NT2/D1 (cell line): ENCODE measurements around the gene MXD4.

ENCODE experiments used
- YY1 ChIP-seq: IDR thresholded peaks from 2 replicates; pipeline ENCODE4 v1.6.1; 2011; ENCODE audit not compliant: insufficient read length, insufficient read depth
- ZNF274 ChIP-seq: IDR thresholded peaks from 2 replicates; pipeline ENCODE4 v1.6.1; 2011; ENCODE audit warnings: mild to moderate bottlenecking, low read depth, low read length

- TF ChIP-seq ZNF274 (no peak), YY1 (no peak)
Observed at GRCh38 chr4:2261110-2261852, 628 bp downstream of the MXD4 start.
